HG03097 (cell line): ENCODE measurements around the gene FEZF1.

Experiments used
- ATAC-seq: cut with Tn5 transposase; IDR thresholded peaks from one replicate; pipeline ENCODE4 v1.9.1; 2021; ENCODE audit not compliant: unreplicated experiment, low FRiP score

The FEZF1 gene

GRCh38 chr7:122304319-122304975 lies at the start of gene FEZF1:
TSS of gene FEZF1 (minus strand) at chr7:122304750. CDS start at chr7:122304437, 313 bp downstream.
- ATAC-seq = no peak

- ATAC-seq = no peak
Measured at GRCh38 chr7:122352454-122352853, 47.9 kb upstream of the FEZF1 start.

GRCh38 chr7:122350701-122351100 lies 46.2 kb upstream of the FEZF1 start:
- ATAC-seq = no peak

- no peak for ATAC-seq
Measured at GRCh38 chr7:122344303-122344620, 39.7 kb upstream of the FEZF1 start.

- no peak for ATAC-seq
Measured at GRCh38 chr7:122343601-122344302, 39.2 kb upstream of the FEZF1 start.

GRCh38 chr7:122340427-122340826 lies 35.9 kb upstream of the FEZF1 start:
- ATAC-seq = no peak

GRCh38 chr7:122339145-122339904 lies 34.8 kb upstream of the FEZF1 start:
- ATAC-seq = no peak

- no peak for ATAC-seq
Measured at GRCh38 chr7:122337011-122337410, 32.5 kb upstream of the FEZF1 start.

- no peak for ATAC-seq
Measured at GRCh38 chr7:122329145-122329802, 24.7 kb upstream of the FEZF1 start.

DNA sequence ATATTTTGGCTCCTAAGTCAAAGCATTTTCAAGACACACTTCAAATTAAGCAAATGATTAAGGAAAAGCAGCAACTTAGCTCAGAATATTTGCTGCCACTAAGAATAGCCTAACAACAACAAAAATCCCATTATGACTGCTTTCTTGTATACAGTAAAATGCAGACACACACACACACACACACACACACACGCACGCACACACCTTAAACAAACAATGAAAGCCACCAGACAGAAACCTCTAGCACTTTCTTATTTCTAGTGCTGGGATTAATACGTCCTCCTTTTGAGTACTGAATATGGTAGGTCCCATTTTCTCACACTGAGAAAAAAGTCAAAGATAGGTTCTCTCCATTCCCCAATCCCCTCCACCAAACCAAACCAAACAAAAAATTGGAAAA lies 23.4 kb upstream of the FEZF1 start:
- no peak for ATAC-seq

GRCh38 chr7:122316467-122317388 lies 12.2 kb upstream of the FEZF1 start:
- no peak for ATAC-seq

DNA sequence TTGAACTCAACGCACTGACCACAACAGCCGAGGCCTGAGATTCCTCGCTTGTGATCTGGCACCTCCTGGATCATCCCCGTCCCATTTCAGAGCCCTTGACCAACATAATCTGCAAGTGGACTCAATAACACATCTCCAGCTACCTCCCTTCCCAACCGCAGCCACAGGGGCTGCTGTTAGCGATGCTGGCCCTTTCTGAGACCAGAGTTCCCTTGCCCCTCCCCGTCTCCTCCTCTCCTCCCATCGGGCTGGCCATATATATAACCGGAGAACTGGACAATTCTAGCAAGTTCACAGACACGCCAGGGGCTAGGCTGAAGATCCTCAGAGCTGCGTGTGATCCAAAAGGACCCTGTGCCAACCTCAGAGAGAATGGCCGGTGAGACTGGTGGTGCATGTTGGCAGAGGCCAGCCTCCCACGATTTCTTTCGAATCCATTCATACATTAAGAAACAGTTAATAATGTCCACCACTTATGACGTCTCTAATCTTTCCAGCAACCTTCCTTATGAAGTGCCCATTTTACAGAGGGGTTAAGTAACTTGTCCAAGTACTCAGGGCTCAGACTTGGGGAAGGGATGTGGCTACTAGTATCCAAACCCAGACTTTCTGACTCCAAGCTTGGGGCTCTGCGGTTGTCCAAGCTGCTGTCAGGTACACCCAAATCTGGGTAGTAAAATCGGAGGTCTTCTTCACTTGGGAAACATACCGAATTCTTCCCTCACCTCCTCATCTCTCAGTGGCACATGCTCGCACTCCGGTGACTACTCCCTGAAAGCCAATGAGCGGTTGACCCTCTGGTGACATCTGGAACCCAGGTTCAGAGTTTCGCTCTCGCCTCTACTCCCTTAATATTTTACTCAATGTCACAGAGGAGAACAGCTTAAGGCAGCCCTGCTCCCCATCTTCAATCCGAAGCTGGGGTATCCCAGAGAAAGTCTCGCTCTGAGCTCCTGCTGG lies 11.2 kb upstream of the FEZF1 start:
- no peak for ATAC-seq

GRCh38 chr7:122314284-122314683 lies 9.7 kb upstream of the FEZF1 start:
- ATAC-seq = no peak

DNA sequence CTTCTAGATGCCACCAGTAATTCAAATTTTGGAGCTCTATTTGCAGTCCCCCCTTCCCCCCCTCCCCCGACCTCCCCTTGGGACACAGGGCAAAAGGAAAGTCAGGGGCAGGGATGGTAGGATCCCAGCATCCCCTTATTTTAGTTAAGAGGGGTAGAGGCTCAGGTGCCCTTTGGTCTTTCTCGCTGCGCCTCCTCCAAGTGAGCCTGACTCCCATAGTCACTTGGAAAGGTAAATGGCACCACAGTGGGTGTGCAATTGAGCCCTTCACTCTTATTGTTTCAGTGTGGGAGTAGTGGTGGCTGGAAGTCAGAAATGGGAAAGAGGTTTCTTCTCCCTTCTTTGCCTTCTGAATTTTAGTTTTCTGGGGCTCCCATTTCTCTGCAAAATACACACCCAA lies 8.2 kb upstream of the FEZF1 start:
- no peak for ATAC-seq

- ATAC-seq = no peak
Measured at GRCh38 chr7:122311734-122312450, 7.3 kb upstream of the FEZF1 start.

GRCh38 chr7:122311050-122311700 lies 6.6 kb upstream of the FEZF1 start:
- ATAC-seq = no peak

GRCh38 chr7:122310119-122311021 lies 5.8 kb upstream of the FEZF1 start:
- no peak for ATAC-seq
